Central memory CD8-positive, alpha-beta T cell (primary cell): ENCODE data around the gene TARS1.
"Not testable (repeated sequence)": the region's sequence is repeated elsewhere in the genome, so short reads cannot be mapped to it uniquely, and the experiment has no call there.

Source experiments
- ATAC-seq: fragments of 150-1000 bp; cut with Tn5 transposase; replicated peaks from 2 replicates; pipeline ENCODE4 v1.10.0; 2022; ENCODE audit warnings: mild to moderate bottlenecking, moderate FRiP score, moderate number of reproducible peaks; ENCODE audit not compliant: poor library complexity, severe bottlenecking; ENCODE audit errors: extremely low read depth
- DNase-seq, 2 donors: peaks; one replicate each; pipeline ENCODE4 v3.0.0; 2021; ENCODE audit warnings: low spot score in 2 of 2
- H3K27ac Mint-ChIP-seq: one replicate; pipeline ENCODE4 v1.8.0; 2022; ENCODE audit warnings: low read depth, mild to moderate bottlenecking, moderate library complexity, mixed read lengths
- H3K27me3 Mint-ChIP-seq: one replicate; pipeline ENCODE4 v1.8.0; 2022; ENCODE audit warnings: mixed read lengths
- H3K36me3 Mint-ChIP-seq: one replicate; pipeline ENCODE4 v1.8.0; 2022; ENCODE audit warnings: mild to moderate bottlenecking, moderate library complexity, mixed read lengths; ENCODE audit not compliant: insufficient read depth
- H3K4me1 Mint-ChIP-seq: one replicate; pipeline ENCODE4 v1.8.0; 2022; ENCODE audit warnings: mixed read lengths
- H3K4me3 Mint-ChIP-seq: one replicate; pipeline ENCODE4 v1.8.0; 2022; ENCODE audit warnings: mild to moderate bottlenecking, moderate library complexity, mixed read lengths
- H3K9me3 Mint-ChIP-seq: one replicate; pipeline ENCODE4 v1.8.0; 2022; ENCODE audit warnings: mixed read lengths

TARS1 gene

DNA sequence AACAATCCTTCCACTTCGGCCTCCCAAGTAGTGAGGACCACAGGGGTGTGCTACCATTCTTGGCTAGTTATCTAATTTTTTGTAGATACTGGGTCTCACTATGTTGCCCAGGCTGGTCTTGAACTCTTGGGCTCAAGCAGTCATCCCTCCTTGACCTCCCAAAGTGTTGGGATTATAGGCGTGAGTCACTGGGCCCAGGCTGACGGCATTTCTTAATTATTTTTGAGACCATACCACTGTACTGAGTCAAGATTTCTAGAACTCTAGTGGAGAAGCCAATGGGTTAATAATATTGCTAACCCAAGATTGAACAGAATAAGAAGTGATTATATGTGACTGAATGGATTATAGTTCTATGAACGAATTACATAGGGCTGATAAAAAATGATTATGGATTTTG, 66.7 kb downstream of the TARS1 start:
- no peak overlapping the region for H3K4me3 Mint-ChIP-seq
- no peaks in the 10 kb centered on the region for H3K27me3 Mint-ChIP-seq
- no peaks in the 10 kb centered on the region for H3K9me3 Mint-ChIP-seq
- no peak for DNase-seq
- no peaks in the 10 kb centered on the region for H3K4me1 Mint-ChIP-seq
- H3K36me3 Mint-ChIP-seq, result no peaks in the 10 kb centered on the region
- no peak for ATAC-seq
- H3K27ac Mint-ChIP-seq, result no peak overlapping the region

DNA sequence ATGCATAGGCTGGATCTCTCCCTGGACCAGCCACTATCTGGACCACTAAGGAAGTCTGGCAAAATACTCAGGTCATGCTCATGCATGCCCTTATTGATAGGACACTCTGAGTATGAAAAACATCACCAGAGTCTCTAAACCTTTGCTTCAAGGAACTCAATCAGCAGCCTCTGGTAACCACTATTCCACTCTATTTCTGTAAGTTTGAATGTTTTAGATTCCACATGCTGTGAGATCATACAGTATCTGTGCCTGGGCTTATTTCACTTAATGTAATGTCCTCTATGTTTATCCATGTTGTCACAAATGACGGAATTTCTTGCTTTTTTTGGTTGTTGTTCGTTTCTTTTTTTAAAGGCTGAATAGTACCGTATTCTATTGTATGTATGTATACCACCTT, 68.3 kb downstream of the TARS1 start:
- Mint-ChIP-seq H3K27ac (no peak overlapping the region), H3K4me3 (no peak overlapping the region), H3K27me3 (no peaks in the 10 kb centered on the region), H3K9me3 (no peaks in the 10 kb centered on the region), H3K36me3 (no peaks in the 10 kb centered on the region), H3K4me1 (no peaks in the 10 kb centered on the region)
- no peak for ATAC-seq
- DNase-seq, result no peak

DNA sequence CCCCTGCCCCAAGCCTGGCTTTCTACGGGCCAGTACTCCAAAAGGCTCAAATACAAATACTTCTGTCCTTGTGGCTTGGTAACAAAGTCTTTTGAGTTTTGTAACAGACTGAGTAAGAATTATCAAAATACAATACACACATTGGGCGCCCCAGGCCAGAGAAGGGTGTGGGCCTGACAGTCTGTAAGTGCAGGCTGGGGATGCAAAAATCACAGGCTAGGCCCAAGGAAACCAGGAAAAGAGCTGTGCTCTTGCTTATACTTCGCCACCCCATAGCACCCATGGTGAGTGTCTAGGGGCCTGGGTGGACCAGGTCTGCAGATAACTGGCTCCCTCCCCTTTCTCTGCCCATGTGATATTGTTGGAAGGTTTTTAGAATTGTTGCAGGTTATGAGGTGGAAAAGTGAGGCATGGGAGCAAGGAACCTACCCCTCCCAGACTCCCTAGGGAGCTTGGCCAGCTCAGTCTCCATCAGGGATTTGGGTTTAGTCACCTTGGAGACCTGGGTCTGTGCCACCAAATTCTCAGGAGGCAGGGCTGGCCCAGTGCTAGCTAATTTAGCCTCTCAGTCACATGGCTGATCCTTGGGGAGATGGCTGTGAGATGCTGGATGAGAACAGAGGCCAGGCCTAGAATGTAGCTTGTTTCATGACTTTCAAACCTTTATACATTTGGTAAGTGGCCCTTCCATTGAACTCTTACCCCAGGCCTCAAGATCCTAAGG, 72.9 kb downstream of the TARS1 start:
- Mint-ChIP-seq H3K27me3 (no peaks in the 10 kb centered on the region), H3K9me3 (no peaks in the 10 kb centered on the region), H3K36me3 (no peaks in the 10 kb centered on the region), H3K4me3 (no peak overlapping the region), H3K4me1 (no peaks in the 10 kb centered on the region), H3K27ac (no peak overlapping the region)
- ATAC-seq (no peak), DNase-seq (no peak)

DNA sequence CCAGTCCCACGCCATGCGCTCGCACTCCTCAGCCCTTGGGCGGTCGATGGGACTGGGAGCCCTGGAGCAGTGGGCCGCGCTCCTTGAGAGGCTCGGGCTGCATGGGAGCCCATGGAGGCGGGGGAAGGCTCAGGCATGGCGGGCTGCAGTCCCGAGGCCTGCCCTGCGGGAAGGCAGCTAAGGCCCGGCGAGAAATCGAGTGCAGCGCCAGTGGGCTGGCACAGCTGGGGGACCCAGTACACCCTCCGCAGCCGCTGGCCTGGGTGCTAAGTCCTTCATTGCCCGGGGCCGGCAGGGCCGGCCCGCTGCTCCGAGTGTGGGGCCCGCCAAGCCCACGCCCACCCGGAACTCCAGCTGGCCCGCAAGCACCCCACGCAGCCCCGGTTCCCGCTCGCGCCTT, 74.6 kb downstream of the TARS1 start:
- not testable (repeated sequence) for H3K36me3 Mint-ChIP-seq, H3K27me3 Mint-ChIP-seq, DNase-seq, H3K27ac Mint-ChIP-seq, H3K4me3 Mint-ChIP-seq, H3K4me1 Mint-ChIP-seq, ATAC-seq, H3K9me3 Mint-ChIP-seq

DNA sequence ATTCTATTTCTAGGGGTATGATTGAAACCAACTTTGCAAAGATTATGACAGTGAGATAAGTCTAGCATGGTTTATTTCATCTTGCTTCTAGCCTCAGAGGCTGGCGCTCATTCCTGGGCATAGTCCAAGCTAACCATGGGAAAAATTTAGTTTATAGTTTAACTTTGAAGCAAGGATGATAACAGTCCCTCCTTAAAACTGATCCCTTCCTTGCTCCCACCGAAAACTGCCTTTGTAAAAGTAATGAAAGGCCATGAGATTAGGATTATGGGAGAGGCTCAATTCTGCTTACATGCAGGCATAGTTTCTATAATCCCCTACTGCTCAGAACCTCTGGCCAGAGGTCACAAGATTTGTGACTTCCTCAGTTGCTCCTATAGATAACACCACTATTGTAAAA, 75.7 kb downstream of the TARS1 start:
- no peak for ATAC-seq
- Mint-ChIP-seq H3K4me3 (no peak overlapping the region), H3K36me3 (no peaks in the 10 kb centered on the region), H3K4me1 (no peaks in the 10 kb centered on the region), H3K9me3 (no peaks in the 10 kb centered on the region), H3K27ac (no peak overlapping the region), H3K27me3 (no peaks in the 10 kb centered on the region)
- DNase-seq, result no peak
